ENCODE measurements around the gene ATAD2B. TPM values are rescaled to one million over a fixed set of nuclear protein-coding genes. Genes with fewer than 3 reads are reported as not detected.
"Not testable (repeated sequence)": the region's sequence is repeated elsewhere in the genome, so short reads cannot be mapped to it uniquely, and the experiment has no call there.

ATAD2B gene
- total RNA-seq, 1 donor from 2014 or later, result 85.5 TPM

GRCh38 chr2:23782126-23782525, 144.8 kb downstream of the ATAD2B start:
- POLR2A ChIA-PET, result no interaction called here
- intact Hi-C loops (cut with micrococcal nuclease), result no loop called here
- no peaks in the 10 kb centered on the region for H3K4me1 Mint-ChIP-seq
- H3K27ac Mint-ChIP-seq, result no peak overlapping the region
- DNase-seq (no peak), ATAC-seq (ENCODE audit: low read depth) (no peak)
- no peaks in the 10 kb centered on the region for H3K27me3 Mint-ChIP-seq
- TF ChIP-seq, protein P1, sequence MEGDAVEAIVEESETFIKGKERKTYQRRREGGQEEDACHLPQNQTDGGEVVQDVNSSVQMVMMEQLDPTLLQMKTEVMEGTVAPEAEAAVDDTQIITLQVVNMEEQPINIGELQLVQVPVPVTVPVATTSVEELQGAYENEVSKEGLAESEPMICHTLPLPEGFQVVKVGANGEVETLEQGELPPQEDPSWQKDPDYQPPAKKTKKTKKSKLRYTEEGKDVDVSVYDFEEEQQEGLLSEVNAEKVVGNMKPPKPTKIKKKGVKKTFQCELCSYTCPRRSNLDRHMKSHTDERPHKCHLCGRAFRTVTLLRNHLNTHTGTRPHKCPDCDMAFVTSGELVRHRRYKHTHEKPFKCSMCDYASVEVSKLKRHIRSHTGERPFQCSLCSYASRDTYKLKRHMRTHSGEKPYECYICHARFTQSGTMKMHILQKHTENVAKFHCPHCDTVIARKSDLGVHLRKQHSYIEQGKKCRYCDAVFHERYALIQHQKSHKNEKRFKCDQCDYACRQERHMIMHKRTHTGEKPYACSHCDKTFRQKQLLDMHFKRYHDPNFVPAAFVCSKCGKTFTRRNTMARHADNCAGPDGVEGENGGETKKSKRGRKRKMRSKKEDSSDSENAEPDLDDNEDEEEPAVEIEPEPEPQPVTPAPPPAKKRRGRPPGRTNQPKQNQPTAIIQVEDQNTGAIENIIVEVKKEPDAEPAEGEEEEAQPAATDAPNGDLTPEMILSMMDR (IDR thresholded peaks at IDR 0.05), result no peak
- no peaks in the 10 kb centered on the region for H3K9me3 Mint-ChIP-seq
- H3K36me3 Mint-ChIP-seq (ENCODE audit: low read depth), result peaks cover 58% of the 10 kb centered on the region
- CTCF ChIA-PET, result no interaction called here
- H3K4me3 Mint-ChIP-seq, result no peak overlapping the region

GRCh38 chr2:23780465-23780864, 146.5 kb downstream of the ATAD2B start:
- POLR2A ChIA-PET; ATAC-seq (ENCODE audit: low read depth); H3K27me3 Mint-ChIP-seq; intact Hi-C loops (cut with micrococcal nuclease); DNase-seq; H3K27ac Mint-ChIP-seq; H3K9me3 Mint-ChIP-seq; CTCF ChIA-PET; H3K4me1 Mint-ChIP-seq; H3K4me3 Mint-ChIP-seq: not testable (repeated sequence)
- peaks cover 58% of the 10 kb centered on the region for H3K36me3 Mint-ChIP-seq (ENCODE audit: low read depth)

GRCh38 chr2:23777826-23778225, 149.1 kb downstream of the ATAD2B start:
- ChIA-PET POLR2A (no interaction called here), CTCF (no interaction called here)
- TF ChIP-seq, protein P1 (IDR thresholded peaks at IDR 0.05), result no peak
- DNase-seq (no peak), ATAC-seq (ENCODE audit: low read depth) (no peak)
- Mint-ChIP-seq H3K27me3 (no peaks in the 10 kb centered on the region), H3K36me3 (ENCODE audit: low read depth) (peaks cover 53% of the 10 kb centered on the region), H3K27ac (no peak overlapping the region), H3K4me3 (no peak overlapping the region), H3K4me1 (peaks cover 5% of the 10 kb centered on the region), H3K9me3 (no peaks in the 10 kb centered on the region)
- intact Hi-C loops (cut with micrococcal nuclease), result no loop called here

GRCh38 chr2:23776021-23776420, 150.9 kb downstream of the ATAD2B start:
- Mint-ChIP-seq H3K27me3 (no peaks in the 10 kb centered on the region), H3K36me3 (ENCODE audit: low read depth) (peaks cover 59% of the 10 kb centered on the region), H3K9me3 (peaks cover 3% of the 10 kb centered on the region), H3K4me1 (peaks cover 11% of the 10 kb centered on the region), H3K27ac (no peak overlapping the region), H3K4me3 (no peak overlapping the region)
- POLR2A ChIA-PET, result no interaction called here
- CTCF ChIA-PET, result no interaction called here
- intact Hi-C loops (cut with micrococcal nuclease), result no loop called here
- ATAC-seq (ENCODE audit: low read depth) (no peak), DNase-seq (no peak)
- TF ChIP-seq, protein P1 (IDR thresholded peaks at IDR 0.05), result no peak

DNA sequence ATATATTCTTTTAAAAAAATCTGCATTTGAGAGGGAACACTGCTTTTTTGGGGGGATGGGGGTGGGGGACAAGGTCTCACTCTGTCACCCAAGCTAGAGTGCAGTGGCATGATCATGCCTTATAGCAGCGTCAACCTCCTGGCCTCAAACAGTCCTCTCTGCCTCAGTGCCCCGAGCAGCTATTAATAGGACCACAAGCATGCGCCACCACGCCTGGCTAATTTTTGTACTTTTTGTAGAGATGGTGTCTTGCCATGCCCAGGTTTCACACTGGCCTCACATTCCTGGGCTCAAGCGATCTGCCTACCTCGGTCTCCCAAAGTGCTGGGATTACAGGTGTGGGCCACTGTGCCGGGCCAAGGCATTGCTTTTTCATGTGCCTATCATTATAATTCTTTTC, 154.2 kb downstream of the ATAD2B start:
- ChIA-PET CTCF (no interaction called here), POLR2A (no interaction called here)
- Mint-ChIP-seq H3K9me3 (peaks cover 3% of the 10 kb centered on the region), H3K27me3 (no peaks in the 10 kb centered on the region), H3K4me1 (peaks cover 18% of the 10 kb centered on the region), H3K4me3 (no peak overlapping the region), H3K36me3 (ENCODE audit: low read depth) (peaks cover 58% of the 10 kb centered on the region), H3K27ac (no peak overlapping the region)
- intact Hi-C loops (cut with micrococcal nuclease), result no loop called here
- peak; percentile 49 for ATAC-seq (ENCODE audit: low read depth)
- TF ChIP-seq, protein P1 (IDR thresholded peaks at IDR 0.05), result no peak
- no peak for DNase-seq

- intact Hi-C loops (cut with micrococcal nuclease), result no loop called here
- CTCF ChIA-PET, result no interaction called here
- TF ChIP-seq, protein P1 (IDR thresholded peaks at IDR 0.05), result no peak
- no peak for DNase-seq
- no peaks in the 10 kb centered on the region for H3K27me3 Mint-ChIP-seq
- H3K27ac Mint-ChIP-seq, result no peak overlapping the region
- no peak overlapping the region for H3K4me3 Mint-ChIP-seq
- H3K4me1 Mint-ChIP-seq, result peaks cover 21% of the 10 kb centered on the region
- peaks cover 60% of the 10 kb centered on the region for H3K36me3 Mint-ChIP-seq (ENCODE audit: low read depth)
- POLR2A ChIA-PET, result no interaction called here
- ATAC-seq (ENCODE audit: low read depth), result no peak
- H3K9me3 Mint-ChIP-seq, result peaks cover 3% of the 10 kb centered on the region
These were observed 154.9 kb downstream of the ATAD2B start for GRCh38 chr2:23772056-23772455.
